Testis (tissue), 2 donors: Measurements from ENCODE around the gene PER2.

Experiments
- POLR2A ChIP-seq: fragments of 450-650 bp; IDR thresholded peaks from one replicate; pipeline ENCODE4 v1.6.1; 2017; ENCODE audit warnings: antibody characterized with exemption, mild to moderate bottlenecking, moderate library complexity
- TF ChIP-seq, protein P1 (sequence below), 3 experiments: fragments of 450-650 bp in 2 of 3; fragments of 200-600 bp in 1 of 3; sonication (generic) in 1 of 3; IDR thresholded peaks; one replicate each; pipeline ENCODE4 v1.5.1; 2016 to 2019; ENCODE audit warnings: antibody characterized with exemption in 3 of 3, mild to moderate bottlenecking in 2 of 3, moderate library complexity in 1 of 3

DNA sequence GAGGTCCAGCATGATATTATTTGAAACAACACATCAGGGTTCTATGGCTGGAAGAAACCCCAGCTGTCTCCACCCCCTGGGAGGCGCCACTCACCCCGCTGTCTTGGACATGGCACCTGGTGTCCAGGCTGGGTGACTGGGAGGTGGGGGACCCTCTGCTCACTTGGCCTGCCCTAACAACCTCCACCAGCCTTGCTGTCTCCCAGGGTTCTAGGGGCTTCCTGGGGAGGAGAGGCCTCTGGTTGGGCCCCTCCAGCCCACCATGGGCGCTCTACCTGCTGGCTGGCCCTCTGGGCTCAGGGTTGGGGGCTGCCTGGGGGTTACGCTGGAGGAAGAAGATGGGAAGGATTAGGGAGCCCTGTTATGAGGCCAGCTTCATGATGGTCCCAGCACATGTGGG is 16.3 kb downstream of the PER2 start:
- no peak for TF ChIP-seq POLR2A
- TF ChIP-seq, protein P1, sequence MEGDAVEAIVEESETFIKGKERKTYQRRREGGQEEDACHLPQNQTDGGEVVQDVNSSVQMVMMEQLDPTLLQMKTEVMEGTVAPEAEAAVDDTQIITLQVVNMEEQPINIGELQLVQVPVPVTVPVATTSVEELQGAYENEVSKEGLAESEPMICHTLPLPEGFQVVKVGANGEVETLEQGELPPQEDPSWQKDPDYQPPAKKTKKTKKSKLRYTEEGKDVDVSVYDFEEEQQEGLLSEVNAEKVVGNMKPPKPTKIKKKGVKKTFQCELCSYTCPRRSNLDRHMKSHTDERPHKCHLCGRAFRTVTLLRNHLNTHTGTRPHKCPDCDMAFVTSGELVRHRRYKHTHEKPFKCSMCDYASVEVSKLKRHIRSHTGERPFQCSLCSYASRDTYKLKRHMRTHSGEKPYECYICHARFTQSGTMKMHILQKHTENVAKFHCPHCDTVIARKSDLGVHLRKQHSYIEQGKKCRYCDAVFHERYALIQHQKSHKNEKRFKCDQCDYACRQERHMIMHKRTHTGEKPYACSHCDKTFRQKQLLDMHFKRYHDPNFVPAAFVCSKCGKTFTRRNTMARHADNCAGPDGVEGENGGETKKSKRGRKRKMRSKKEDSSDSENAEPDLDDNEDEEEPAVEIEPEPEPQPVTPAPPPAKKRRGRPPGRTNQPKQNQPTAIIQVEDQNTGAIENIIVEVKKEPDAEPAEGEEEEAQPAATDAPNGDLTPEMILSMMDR (IDR thresholded peaks at IDR 0.05) = no peak
